WTC11 (cell line): ENCODE data around the gene NXT2. TPM values are rescaled to one million over a fixed set of nuclear protein-coding genes. Genes with fewer than 3 reads are reported as not detected.

Experiments used
- ATAC-seq: fragments of 200-7000 bp; cut with Tn5 transposase; 2 replicates; pipeline ENCODE4 v1.10.0; 2021; ENCODE audit warnings: mild to moderate bottlenecking, moderate library complexity
- CTCF ChIA-PET: fragments of 300-600 bp; sonication (Branson Sonifier 250); formaldehyde crosslinking; loops from one replicate; lab custom pipeline; 2021; ENCODE audit warnings: antibody characterized with exemption; lab: Charles Lee
- POLR2A ChIA-PET: fragments of 350-600 bp; sonication (Branson Sonifier 250); formaldehyde crosslinking; loops from one replicate; lab custom pipeline; 2021; ENCODE audit warnings: antibody characterized with exemption; lab: Charles Lee
- DNase-seq: peaks from one replicate; pipeline ENCODE4 v3.0.0; 2021; ENCODE audit warnings: low spot score
- H3K27ac Mint-ChIP-seq: 2 replicates; pipeline ENCODE4 v1.8.0; 2021; ENCODE audit warnings: mixed read lengths
- H3K27me3 Mint-ChIP-seq: 2 replicates; pipeline ENCODE4 v1.8.0; 2021; ENCODE audit warnings: low read depth, mild to moderate bottlenecking, moderate library complexity, mixed read lengths
- H3K36me3 Mint-ChIP-seq: 2 replicates; pipeline ENCODE4 v1.8.0; 2021; ENCODE audit warnings: mixed read lengths
- H3K4me1 Mint-ChIP-seq: 2 replicates; pipeline ENCODE4 v1.8.0; 2022; ENCODE audit warnings: mixed read lengths
- H3K4me3 Mint-ChIP-seq: 2 replicates; pipeline ENCODE4 v1.8.0; 2021; ENCODE audit warnings: mild to moderate bottlenecking, moderate library complexity, mixed read lengths
- H3K9me3 Mint-ChIP-seq: 2 replicates; pipeline ENCODE4 v1.8.0; 2021; ENCODE audit warnings: mixed read lengths
- AR ChIP-seq: fragments of 250-450 bp; sonication (Bioruptor Pico); IDR thresholded peaks from 2 replicates; pipeline ENCODE4 v1.9.0; 2021; ENCODE audit warnings: mild to moderate bottlenecking
- ATF3 ChIP-seq: sonication (generic); formaldehyde crosslinking; conservative IDR thresholded peaks from 2 replicates; pipeline ENCODE4 v1.8.1; 2022; ENCODE audit warnings: mild to moderate bottlenecking, missing genetic modification reagents
- ELF4 ChIP-seq: sonication (generic); formaldehyde crosslinking; IDR thresholded peaks from 2 replicates; pipeline ENCODE4 v1.8.1; 2022; ENCODE audit warnings: low read depth, mild to moderate bottlenecking, moderate library complexity, missing genetic modification reagents
- ERG ChIP-seq: fragments of 250-450 bp; sonication (Bioruptor Pico); IDR thresholded peaks from 2 replicates; pipeline ENCODE4 v1.8.0; 2021; ENCODE audit warnings: mild to moderate bottlenecking
- FOXP4 ChIP-seq: sonication (generic); formaldehyde crosslinking; IDR thresholded peaks from 2 replicates; pipeline ENCODE4 v1.8.0; 2022; ENCODE audit warnings: mild to moderate bottlenecking, missing genetic modification reagents
- GRHL2 ChIP-seq: fragments of 250-450 bp; sonication (Bioruptor Pico); IDR thresholded peaks from 2 replicates; pipeline ENCODE4 v1.8.0; 2022; ENCODE audit warnings: mild to moderate bottlenecking, moderate library complexity; ENCODE audit not compliant: insufficient replicate concordance, severe bottlenecking
- MLX ChIP-seq: sonication (generic); formaldehyde crosslinking; IDR thresholded peaks from 2 replicates; pipeline ENCODE4 v1.8.1; 2023; ENCODE audit warnings: mild to moderate bottlenecking, missing genetic modification reagents, moderate library complexity
- NR1H2 ChIP-seq: sonication (generic); formaldehyde crosslinking; IDR thresholded peaks from 2 replicates; pipeline ENCODE4 v1.9.0; 2021; ENCODE audit warnings: mild to moderate bottlenecking, moderate library complexity, missing genetic modification reagents
- PRDM15 ChIP-seq: sonication (generic); formaldehyde crosslinking; IDR thresholded peaks from 2 replicates; pipeline ENCODE4 v1.8.0; 2022; ENCODE audit warnings: missing genetic modification reagents
- SMAD4 ChIP-seq: sonication (generic); formaldehyde crosslinking; IDR thresholded peaks from 2 replicates; pipeline ENCODE4 v1.8.0; 2022; ENCODE audit warnings: mild to moderate bottlenecking, missing genetic modification reagents
- SP1 ChIP-seq: sonication (generic); formaldehyde crosslinking; conservative IDR thresholded peaks from 2 replicates; pipeline ENCODE4 v1.8.1; 2022; ENCODE audit warnings: missing genetic modification reagents
- USF2 ChIP-seq: sonication (generic); formaldehyde crosslinking; IDR thresholded peaks from 2 replicates; pipeline ENCODE4 v1.8.1; 2023; ENCODE audit warnings: mild to moderate bottlenecking, missing genetic modification reagents, moderate library complexity
- ZBTB21 ChIP-seq: sonication (generic); formaldehyde crosslinking; IDR thresholded peaks from 2 replicates; pipeline ENCODE4 v1.8.1; 2023; ENCODE audit warnings: mild to moderate bottlenecking, missing genetic modification reagents, borderline replicate concordance
- ZBTB43 ChIP-seq: sonication (generic); formaldehyde crosslinking; IDR thresholded peaks from 2 replicates; pipeline ENCODE4 v1.8.1; 2023; ENCODE audit warnings: mild to moderate bottlenecking, missing genetic modification reagents
- ZNF138 ChIP-seq: sonication (generic); formaldehyde crosslinking; conservative IDR thresholded peaks from 2 replicates; pipeline ENCODE4 v1.8.1; 2022; ENCODE audit warnings: mild to moderate bottlenecking, moderate library complexity, missing genetic modification reagents
- ZNF423 ChIP-seq: fragments of 250-450 bp; sonication (Bioruptor Pico); IDR thresholded peaks from 2 replicates; pipeline ENCODE4 v2.1.2; 2022; ENCODE audit warnings: mild to moderate bottlenecking, moderate library complexity
- total RNA-seq: library from RNA; stranded (reverse); gene quantifications from 3 replicates; pipeline ENCODE4 v1.2.3, GENCODE V29; 2021

Gene NXT2
- total RNA-seq, 1 experiment from 2014 or later, result 10.4 TPM

GRCh38 chrX:109519001-109519400 lies 17.6 kb upstream of the NXT2 start (continued):
- TF ChIP-seq PRDM15 (CRISPR knock-in tag), result no peak
- TF ChIP-seq, all 79 proteins: peak for 0

GRCh38 chrX:109533005-109533404 lies 3.6 kb upstream of the NXT2 start:
- H3K27ac Mint-ChIP-seq, result no peak overlapping the region
- no peak for ATAC-seq
- H3K27me3 Mint-ChIP-seq, result peaks cover 33% of the 10 kb centered on the region

GRCh38 chrX:109533631-109534030 lies 3.0 kb upstream of the NXT2 start:
- no peaks in the 10 kb centered on the region for H3K36me3 Mint-ChIP-seq
- H3K9me3 Mint-ChIP-seq, result peaks cover 7% of the 10 kb centered on the region
- H3K4me3 Mint-ChIP-seq, result no peak overlapping the region
- no peak overlapping the region for H3K27ac Mint-ChIP-seq
- no peak for ATAC-seq
- H3K27me3 Mint-ChIP-seq, result peaks cover 33% of the 10 kb centered on the region
- ChIA-PET CTCF (no interaction called here), POLR2A (no interaction called here)
- DNase-seq, result no peak
- peaks cover 4% of the 10 kb centered on the region; the same call in 1 of the 2 replicates for H3K4me1 Mint-ChIP-seq
- no peak for TF ChIP-seq ZBTB21 (CRISPR knock-in tag)
- no peak for TF ChIP-seq FOXP4 (CRISPR knock-in tag)
- TF ChIP-seq ZNF138 (CRISPR knock-in tag), result no peak
- no peak for TF ChIP-seq AR (CRISPR knock-in tag)
- TF ChIP-seq USF2, result no peak
- no peak for TF ChIP-seq ELF4 (CRISPR knock-in tag)
- no peak for TF ChIP-seq ZBTB43 (CRISPR knock-in tag)
- TF ChIP-seq MLX (CRISPR knock-in tag), result no peak
- TF ChIP-seq GRHL2 (CRISPR knock-in tag), result no peak
- no peak for TF ChIP-seq NR1H2
- no peak for TF ChIP-seq ATF3
- TF ChIP-seq ZNF423 (CRISPR knock-in tag), result no peak
- no peak for TF ChIP-seq SMAD4 (CRISPR knock-in tag)

More at GRCh38 chrX:109533005-109533404, 3.6 kb upstream of the NXT2 start:
- no peak for DNase-seq
- TF ChIP-seq ERG (CRISPR knock-in tag) (no peak), MLX (CRISPR knock-in tag) (no peak), SP1 (no peak)
- no peak overlapping the region for H3K4me3 Mint-ChIP-seq
- no peaks in the 10 kb centered on the region for H3K36me3 Mint-ChIP-seq
- peaks cover 7% of the 10 kb centered on the region for H3K9me3 Mint-ChIP-seq
- H3K4me1 Mint-ChIP-seq, result peaks cover 4% of the 10 kb centered on the region; the same call in 1 of the 2 replicates
- ChIA-PET POLR2A (no interaction called here), CTCF (no interaction called here)
